ENCODE data around the gene DAG1. TPM values are rescaled to one million over a fixed set of nuclear protein-coding genes. Genes with fewer than 3 reads are reported as not detected.
"Not testable (repeated sequence)": the region's sequence is repeated elsewhere in the genome, so short reads cannot be mapped to it uniquely, and the experiment has no call there.

DAG1 gene
- total RNA-seq, 3 donors from 2014 or later, result 19.9 to 25.6 (median 25.4) TPM

GRCh38 chr3:49495023-49495422 lies 25.0 kb downstream of the DAG1 start:
- peaks cover 10% of the 10 kb centered on the region for H3K36me3 Mint-ChIP-seq (ENCODE audit: insufficient read depth)
- H3K4me3 Mint-ChIP-seq, result no peak overlapping the region
- no peak for ATAC-seq
- H3K9me3 Mint-ChIP-seq, result no peaks in the 10 kb centered on the region
- DNase-seq, result no peak
- H3K27me3 Mint-ChIP-seq (ENCODE audit: low read depth), result no peaks in the 10 kb centered on the region
- peaks cover 7% of the 10 kb centered on the region for H3K4me1 Mint-ChIP-seq (ENCODE audit: low read depth)

- H3K36me3 Mint-ChIP-seq (ENCODE audit: insufficient read depth), result not testable (repeated sequence)
Observed at GRCh38 chr3:49496845-49497244, 26.8 kb downstream of the DAG1 start.

GRCh38 chr3:49497606-49498005 lies 27.5 kb downstream of the DAG1 start:
- H3K9me3 Mint-ChIP-seq, result no peaks in the 10 kb centered on the region
- H3K36me3 Mint-ChIP-seq (ENCODE audit: insufficient read depth), result peaks cover 15% of the 10 kb centered on the region
- no peak for ATAC-seq
- no peak for DNase-seq
- no peak overlapping the region for H3K4me3 Mint-ChIP-seq
- peaks cover 12% of the 10 kb centered on the region for H3K4me1 Mint-ChIP-seq (ENCODE audit: low read depth)
- no peaks in the 10 kb centered on the region for H3K27me3 Mint-ChIP-seq (ENCODE audit: low read depth)

More at GRCh38 chr3:49496845-49497244, 26.8 kb downstream of the DAG1 start:
- not testable (repeated sequence) for ATAC-seq; H3K9me3 Mint-ChIP-seq; H3K4me3 Mint-ChIP-seq; DNase-seq; H3K27me3 Mint-ChIP-seq (ENCODE audit: low read depth)
- H3K4me1 Mint-ChIP-seq (ENCODE audit: low read depth), result peaks cover 12% of the 10 kb centered on the region

- no peak for DNase-seq
Observed at GRCh38 chr3:49498239-49498638, 28.2 kb downstream of the DAG1 start.

GRCh38 chr3:49498648-49499047 lies 28.6 kb downstream of the DAG1 start:
- Mint-ChIP-seq H3K27me3 (ENCODE audit: low read depth) (no peaks in the 10 kb centered on the region), H3K4me3 (no peak overlapping the region), H3K36me3 (ENCODE audit: insufficient read depth) (peaks cover 14% of the 10 kb centered on the region), H3K4me1 (ENCODE audit: low read depth) (peaks cover 15% of the 10 kb centered on the region), H3K9me3 (no peaks in the 10 kb centered on the region)
- no peak for DNase-seq
- ATAC-seq, result no peak

More at GRCh38 chr3:49498239-49498638, 28.2 kb downstream of the DAG1 start:
- H3K4me3 Mint-ChIP-seq, result no peak overlapping the region
- H3K36me3 Mint-ChIP-seq (ENCODE audit: insufficient read depth), result peaks cover 14% of the 10 kb centered on the region
- ATAC-seq, result no peak
- no peaks in the 10 kb centered on the region for H3K27me3 Mint-ChIP-seq (ENCODE audit: low read depth)
- no peaks in the 10 kb centered on the region for H3K9me3 Mint-ChIP-seq
- peaks cover 12% of the 10 kb centered on the region for H3K4me1 Mint-ChIP-seq (ENCODE audit: low read depth)

GRCh38 chr3:49500205-49500731 lies 30.2 kb downstream of the DAG1 start:
- DNase-seq (no peak), ATAC-seq (no peak)
- Mint-ChIP-seq H3K4me3 (no peak overlapping the region), H3K4me1 (ENCODE audit: low read depth) (peaks cover 12% of the 10 kb centered on the region), H3K9me3 (no peaks in the 10 kb centered on the region), H3K27me3 (ENCODE audit: low read depth) (no peaks in the 10 kb centered on the region), H3K36me3 (ENCODE audit: insufficient read depth) (peaks cover 14% of the 10 kb centered on the region)

GRCh38 chr3:49500732-49501609 lies 30.9 kb downstream of the DAG1 start:
- Mint-ChIP-seq H3K36me3 (ENCODE audit: insufficient read depth) (peaks cover 14% of the 10 kb centered on the region), H3K4me1 (ENCODE audit: low read depth) (peaks cover 12% of the 10 kb centered on the region), H3K4me3 (no peak overlapping the region), H3K27me3 (ENCODE audit: low read depth) (no peaks in the 10 kb centered on the region), H3K9me3 (no peaks in the 10 kb centered on the region)
- ATAC-seq, result peak in 1 of 2 donors; percentile 28
- DNase-seq, result no peak

- Mint-ChIP-seq H3K27me3 (ENCODE audit: low read depth) (no peaks in the 10 kb centered on the region), H3K4me3 (no peak overlapping the region), H3K9me3 (no peaks in the 10 kb centered on the region), H3K4me1 (ENCODE audit: low read depth) (peaks cover 12% of the 10 kb centered on the region), H3K36me3 (ENCODE audit: insufficient read depth) (peaks cover 14% of the 10 kb centered on the region)
- ATAC-seq, result no peak
- no peak for DNase-seq
Observed at GRCh38 chr3:49501842-49502241, 31.8 kb downstream of the DAG1 start.

- Mint-ChIP-seq H3K9me3 (no peaks in the 10 kb centered on the region), H3K27me3 (ENCODE audit: low read depth) (no peaks in the 10 kb centered on the region), H3K36me3 (ENCODE audit: insufficient read depth) (peaks cover 14% of the 10 kb centered on the region), H3K4me3 (no peak overlapping the region), H3K4me1 (ENCODE audit: low read depth) (peaks cover 7% of the 10 kb centered on the region)
- DNase-seq (no peak), ATAC-seq (no peak)
Observed at GRCh38 chr3:49506906-49507305, 36.8 kb downstream of the DAG1 start.

- no peak for ATAC-seq
- no peak for DNase-seq
- H3K4me3 Mint-ChIP-seq, result no peak overlapping the region
Observed at GRCh38 chr3:49509028-49509561, 39.0 kb downstream of the DAG1 start.

GRCh38 chr3:49511639-49512038 lies 41.6 kb downstream of the DAG1 start:
- DNase-seq (no peak), ATAC-seq (no peak)
- no peaks in the 10 kb centered on the region for H3K27me3 Mint-ChIP-seq (ENCODE audit: low read depth)
- H3K4me3 Mint-ChIP-seq, result no peak overlapping the region
- peaks cover 25% of the 10 kb centered on the region for H3K36me3 Mint-ChIP-seq (ENCODE audit: insufficient read depth)
- H3K4me1 Mint-ChIP-seq (ENCODE audit: low read depth), result peaks cover 8% of the 10 kb centered on the region
- H3K9me3 Mint-ChIP-seq, result no peaks in the 10 kb centered on the region

More at GRCh38 chr3:49509028-49509561, 39.0 kb downstream of the DAG1 start:
- Mint-ChIP-seq H3K36me3 (ENCODE audit: insufficient read depth) (peaks cover 16% of the 10 kb centered on the region), H3K4me1 (ENCODE audit: low read depth) (peaks cover 3% of the 10 kb centered on the region), H3K9me3 (no peaks in the 10 kb centered on the region), H3K27me3 (ENCODE audit: low read depth) (no peaks in the 10 kb centered on the region)

GRCh38 chr3:49512781-49513355 lies 42.8 kb downstream of the DAG1 start:
- H3K36me3 Mint-ChIP-seq (ENCODE audit: insufficient read depth), result peaks cover 32% of the 10 kb centered on the region
- H3K4me3 Mint-ChIP-seq, result no peak overlapping the region
- no peaks in the 10 kb centered on the region for H3K27me3 Mint-ChIP-seq (ENCODE audit: low read depth)
- H3K4me1 Mint-ChIP-seq (ENCODE audit: low read depth), result peaks cover 7% of the 10 kb centered on the region
- no peak for DNase-seq
- ATAC-seq, result no peak
- no peaks in the 10 kb centered on the region for H3K9me3 Mint-ChIP-seq

GRCh38 chr3:49513494-49514124 lies 43.5 kb downstream of the DAG1 start:
- Mint-ChIP-seq H3K36me3 (ENCODE audit: insufficient read depth) (peaks cover 35% of the 10 kb centered on the region), H3K4me3 (no peak overlapping the region), H3K27me3 (ENCODE audit: low read depth) (no peaks in the 10 kb centered on the region), H3K4me1 (ENCODE audit: low read depth) (peaks cover 7% of the 10 kb centered on the region), H3K9me3 (no peaks in the 10 kb centered on the region)
- DNase-seq, result no peak
- no peak for ATAC-seq

- no peaks in the 10 kb centered on the region for H3K27me3 Mint-ChIP-seq (ENCODE audit: low read depth)
- no peaks in the 10 kb centered on the region for H3K9me3 Mint-ChIP-seq
- H3K4me1 Mint-ChIP-seq (ENCODE audit: low read depth), result peaks cover 15% of the 10 kb centered on the region
- no peak for ATAC-seq
- peaks cover 31% of the 10 kb centered on the region for H3K36me3 Mint-ChIP-seq (ENCODE audit: insufficient read depth)
- no peak overlapping the region for H3K4me3 Mint-ChIP-seq
- DNase-seq, result no peak
Observed at GRCh38 chr3:49518016-49518415, 47.9 kb downstream of the DAG1 start.

All from activated T-cell treated with anti-CD3 and anti-CD28 coated beads, Interleukin-2, amount 50 U/mL, for 4 hours (primary cell).